Activated gamma-delta T cell treated with Interleukin-2 at 50 U/mL for 16 hours (primary cell): ENCODE measurements around the gene ISG15.
"Not testable (repeated sequence)": the region's sequence is repeated elsewhere in the genome, so short reads cannot be mapped to it uniquely, and the experiment has no call there.

Source experiments
- DNase-seq: peaks from one replicate; pipeline ENCODE4 v3.0.0-alpha.2; 2020

The ISG15 gene

DNA sequence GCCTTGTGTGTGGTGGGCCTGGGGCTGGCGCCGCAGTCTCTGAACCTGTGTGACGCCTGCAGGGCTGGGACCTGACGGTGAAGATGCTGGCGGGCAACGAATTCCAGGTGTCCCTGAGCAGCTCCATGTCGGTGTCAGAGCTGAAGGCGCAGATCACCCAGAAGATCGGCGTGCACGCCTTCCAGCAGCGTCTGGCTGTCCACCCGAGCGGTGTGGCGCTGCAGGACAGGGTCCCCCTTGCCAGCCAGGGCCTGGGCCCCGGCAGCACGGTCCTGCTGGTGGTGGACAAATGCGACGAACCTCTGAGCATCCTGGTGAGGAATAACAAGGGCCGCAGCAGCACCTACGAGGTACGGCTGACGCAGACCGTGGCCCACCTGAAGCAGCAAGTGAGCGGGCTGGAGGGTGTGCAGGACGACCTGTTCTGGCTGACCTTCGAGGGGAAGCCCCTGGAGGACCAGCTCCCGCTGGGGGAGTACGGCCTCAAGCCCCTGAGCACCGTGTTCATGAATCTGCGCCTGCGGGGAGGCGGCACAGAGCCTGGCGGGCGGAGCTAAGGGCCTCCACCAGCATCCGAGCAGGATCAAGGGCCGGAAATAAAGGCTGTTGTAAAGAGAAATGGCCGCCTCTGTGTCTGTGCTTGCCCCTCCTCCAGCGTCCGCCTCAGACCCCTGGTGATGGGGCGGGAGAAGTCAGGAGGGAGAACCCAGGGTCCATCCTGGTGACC lies 788 bp downstream of the ISG15 start:
- no peak for DNase-seq

DNA sequence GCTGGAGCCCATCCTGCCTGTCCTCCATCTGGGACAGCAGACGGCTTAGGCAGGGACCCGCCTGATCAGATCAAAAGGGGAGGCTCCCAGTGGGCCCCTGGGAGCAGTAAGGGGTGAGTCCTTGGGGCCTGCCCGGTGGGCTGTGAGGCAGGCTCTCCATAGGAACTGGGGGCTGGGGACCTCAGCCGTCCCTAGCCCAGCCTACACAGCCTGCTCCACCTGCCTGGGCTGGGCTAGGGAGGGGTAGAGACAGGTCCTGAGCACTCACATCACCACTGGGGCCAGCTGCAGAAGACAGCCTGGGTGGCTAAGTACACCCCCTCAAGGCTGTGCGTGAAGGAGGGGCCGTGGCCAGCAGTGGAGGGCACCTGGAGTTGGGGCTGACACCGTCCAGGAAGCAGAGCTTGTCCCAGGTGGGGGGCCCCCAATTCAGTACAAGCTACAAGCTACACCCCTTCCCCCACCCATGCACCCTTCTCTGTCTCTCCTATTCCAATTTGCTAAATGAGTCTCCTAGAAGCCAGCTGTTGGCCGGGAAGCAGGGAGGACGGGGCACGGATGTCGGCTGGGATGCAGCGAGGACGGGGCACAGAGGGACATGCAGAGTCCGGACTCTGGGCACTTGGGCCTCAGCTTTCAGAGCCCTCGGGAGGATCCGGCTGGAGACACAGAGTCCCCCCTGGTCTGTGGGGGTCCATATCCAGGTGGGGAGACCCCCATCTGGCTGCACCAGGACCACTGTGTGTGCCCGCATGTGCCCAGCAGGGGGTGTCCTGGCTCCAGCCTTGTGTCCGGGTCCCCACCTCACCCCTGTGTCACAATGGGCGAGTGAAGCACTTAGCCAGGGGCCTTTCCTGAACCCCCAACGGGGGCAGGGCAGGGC lies 1.7 kb downstream of the ISG15 start:
- DNase-seq, result no peak

DNA sequence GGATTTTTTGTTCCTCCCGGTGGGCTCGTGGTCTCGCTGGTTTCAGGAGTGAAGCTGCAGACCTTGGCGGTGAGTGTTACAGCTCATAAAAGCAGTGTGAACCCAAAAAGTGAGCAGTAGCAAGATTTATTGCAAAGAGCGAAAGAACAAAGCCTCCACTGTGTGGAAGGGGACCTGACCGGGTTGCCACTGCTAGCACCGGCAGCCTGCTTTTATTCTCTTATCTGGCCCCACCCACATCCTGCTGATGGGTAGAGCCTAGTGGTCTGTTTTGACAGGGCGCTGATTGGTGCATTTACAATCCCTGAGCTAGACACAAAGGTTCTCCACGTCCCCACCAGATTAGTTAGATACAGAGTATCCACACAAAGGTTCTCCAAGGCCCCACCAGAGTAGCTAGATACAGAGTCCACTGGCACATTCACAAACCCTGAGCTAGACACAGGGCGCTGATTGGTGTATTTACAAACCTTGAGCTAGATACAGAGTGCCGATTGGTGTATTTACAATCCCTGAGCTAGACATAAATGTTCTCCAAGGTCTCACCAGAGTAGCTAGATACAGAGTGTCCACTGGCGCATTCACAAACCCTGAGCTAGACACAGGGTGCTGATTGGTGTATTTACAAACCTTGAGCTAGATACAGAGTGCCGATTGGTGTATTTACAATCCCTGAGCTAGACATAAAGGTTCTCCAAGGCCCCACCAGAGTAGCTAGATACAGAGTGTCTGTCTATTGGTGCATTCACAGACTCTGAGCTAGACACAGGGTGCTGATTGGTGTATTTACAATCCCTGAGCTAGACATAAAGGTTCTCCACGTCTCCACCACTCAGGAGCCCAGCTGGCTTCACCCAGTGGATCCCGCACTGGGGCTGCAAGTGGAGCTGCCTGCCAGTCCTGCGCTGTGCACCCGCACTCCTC lies 4.4 kb downstream of the ISG15 start:
- not testable (repeated sequence) for DNase-seq

DNA sequence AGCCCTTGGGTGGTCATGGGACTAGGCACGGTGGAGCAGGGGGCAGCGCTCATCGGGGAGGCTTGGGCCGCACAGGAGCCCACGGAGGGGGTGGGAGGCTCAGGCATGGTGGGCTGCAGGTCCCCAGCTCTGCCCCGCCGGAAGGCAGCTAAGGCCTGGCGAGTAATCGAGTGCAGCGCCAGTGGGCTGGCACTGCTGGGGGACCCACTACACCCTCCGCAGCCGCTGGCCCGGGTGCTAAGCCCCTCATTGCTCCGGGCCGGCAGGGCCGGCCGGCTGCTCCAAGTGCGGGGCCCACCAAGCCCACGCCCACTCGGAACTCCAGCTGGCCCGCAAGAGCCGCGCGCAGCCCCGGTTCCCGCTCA lies 5.0 kb downstream of the ISG15 start:
- DNase-seq, result not testable (repeated sequence)

DNA sequence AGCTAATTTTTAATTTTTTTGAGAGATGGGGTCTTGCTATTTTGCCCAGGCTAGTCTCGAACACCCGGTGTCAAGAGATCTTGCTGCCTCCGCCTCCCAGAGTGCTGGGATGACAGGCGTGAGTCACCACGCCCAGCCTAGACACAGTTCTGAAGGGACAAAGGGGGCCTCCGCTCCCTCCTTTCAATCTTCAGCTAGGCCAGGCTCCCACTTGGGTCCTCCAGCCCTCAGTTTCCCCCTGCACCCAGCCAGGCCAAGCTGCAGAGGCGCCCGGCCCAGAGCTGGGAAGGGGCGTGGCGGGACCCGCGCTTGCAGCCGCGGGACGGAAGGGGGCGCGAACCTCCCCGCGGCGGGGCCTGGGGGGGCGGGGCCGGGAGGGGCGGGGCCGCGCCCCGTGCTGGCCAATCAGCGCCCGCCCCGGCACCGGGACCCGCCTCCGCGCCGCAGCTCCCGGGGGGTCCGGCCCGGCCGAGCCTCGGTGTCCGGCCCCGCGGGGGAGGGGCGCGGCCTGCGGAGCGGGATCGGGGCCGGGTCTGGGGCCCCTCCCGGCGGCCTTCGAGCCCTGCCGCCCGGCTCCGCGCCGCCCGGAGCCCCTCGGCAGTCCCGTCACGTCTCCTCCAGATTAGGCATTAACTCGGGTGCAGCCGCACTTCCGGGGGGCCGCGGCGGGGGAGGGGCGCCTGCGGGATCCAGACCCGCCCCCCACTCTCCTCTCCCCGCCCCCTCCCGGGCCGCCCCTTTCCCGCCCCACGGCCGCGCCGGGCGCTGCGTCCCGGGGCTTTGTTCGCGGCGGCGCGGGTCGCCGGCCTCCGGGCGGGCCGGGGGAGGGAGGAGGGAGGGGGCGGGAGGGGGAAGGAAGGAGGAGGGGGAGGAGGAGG lies 6.1 kb downstream of the ISG15 start:
- peak; percentile 76 for DNase-seq

DNA sequence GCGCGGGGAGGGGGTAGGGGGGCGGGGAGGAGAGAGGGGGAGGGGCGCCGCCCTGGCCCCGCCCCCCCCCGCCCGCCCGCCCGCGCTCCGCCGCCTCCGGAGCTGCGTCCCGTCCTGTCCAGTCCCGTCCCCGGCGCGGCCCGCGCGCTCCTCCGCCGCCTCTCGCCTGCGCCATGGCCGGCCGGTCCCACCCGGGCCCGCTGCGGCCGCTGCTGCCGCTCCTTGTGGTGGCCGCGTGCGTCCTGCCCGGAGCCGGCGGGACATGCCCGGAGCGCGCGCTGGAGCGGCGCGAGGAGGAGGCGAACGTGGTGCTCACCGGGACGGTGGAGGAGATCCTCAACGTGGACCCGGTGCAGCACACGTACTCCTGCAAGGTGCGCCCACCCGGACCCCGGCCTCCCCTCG lies 6.7 kb downstream of the ISG15 start, which contains the start of gene AGRN:
Gene AGRN, plus strand, starts transcription at position 121 of the 405 bp plus-strand sequence. Its CDS starts 53 bp downstream, at position 174.
- DNase-seq, result no peak

DNA sequence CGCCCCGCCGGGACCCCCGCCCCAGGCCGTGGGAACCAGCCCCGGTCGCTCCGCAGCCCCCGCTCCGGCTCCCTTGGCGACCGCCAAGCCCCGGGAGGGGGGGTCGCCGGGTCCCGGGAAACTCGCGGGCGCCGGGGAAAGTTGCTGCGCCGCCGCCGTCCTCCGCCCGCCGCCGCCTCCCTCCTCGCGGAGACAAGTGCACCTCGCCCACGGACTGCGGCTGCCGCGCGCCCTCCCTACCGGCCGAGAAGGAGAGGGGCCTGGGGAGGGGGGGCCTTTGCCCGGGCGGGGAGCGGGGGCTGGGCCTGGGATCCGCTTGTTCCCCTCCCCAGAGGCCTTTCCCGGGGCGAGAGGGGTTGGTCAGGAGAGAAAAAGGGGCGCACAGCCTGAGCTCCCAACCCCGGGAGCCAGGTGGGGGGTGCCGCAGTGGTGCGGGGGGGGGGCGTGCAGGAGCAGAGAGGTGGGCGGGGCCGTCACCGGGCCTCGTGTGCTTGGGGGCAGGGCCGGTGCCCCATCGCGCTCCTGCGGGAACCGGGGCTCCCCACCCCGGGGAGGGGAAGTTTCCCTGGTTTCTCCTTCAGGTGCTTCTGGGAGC lies 7.2 kb downstream of the ISG15 start:
- no peak for DNase-seq

DNA sequence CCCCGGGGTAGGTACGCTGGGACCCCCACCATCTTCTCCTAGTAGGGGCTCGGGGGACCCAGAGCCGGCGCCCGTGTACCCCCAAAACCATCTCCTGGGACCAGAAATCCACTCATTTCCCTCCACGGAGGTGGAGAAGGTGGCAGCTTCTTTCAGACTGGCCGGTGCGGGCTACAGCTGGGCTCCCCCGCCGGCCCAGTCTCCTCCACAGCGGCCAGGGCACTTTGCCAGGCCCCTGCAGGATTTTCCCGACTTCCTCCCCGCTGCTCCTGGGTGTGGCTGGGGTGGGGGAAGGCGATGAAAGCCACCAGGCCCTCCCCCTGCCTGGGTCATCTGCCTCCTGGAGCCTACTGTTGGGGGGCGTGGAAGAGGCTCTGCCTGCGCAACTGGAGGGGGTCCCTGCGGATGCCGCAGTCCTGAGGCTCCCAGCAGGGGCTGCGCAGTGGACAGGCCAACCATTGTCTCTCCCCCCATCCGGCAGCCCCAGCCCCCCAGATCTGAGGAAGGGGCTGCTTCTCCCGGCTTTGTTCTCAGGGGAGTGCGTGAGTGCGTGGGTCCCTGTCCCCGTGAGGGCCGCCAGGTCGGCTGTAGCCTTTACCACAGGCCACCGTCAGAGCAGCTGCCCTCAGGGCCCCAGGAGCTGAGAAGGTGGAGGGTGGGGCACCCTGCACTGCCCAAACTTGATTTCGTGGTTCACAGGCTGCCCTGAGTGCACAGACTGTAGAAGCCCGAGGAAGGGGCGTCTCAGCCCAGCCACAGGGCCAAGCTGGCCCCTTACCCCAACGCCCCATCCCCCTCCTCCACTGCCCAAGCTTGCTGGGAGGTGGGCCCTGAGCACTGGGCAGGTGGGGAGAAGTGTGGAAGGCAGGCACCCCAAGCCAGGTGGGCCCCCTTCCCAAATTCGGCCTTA lies 8.0 kb downstream of the ISG15 start:
- DNase-seq, result no peak

DNA sequence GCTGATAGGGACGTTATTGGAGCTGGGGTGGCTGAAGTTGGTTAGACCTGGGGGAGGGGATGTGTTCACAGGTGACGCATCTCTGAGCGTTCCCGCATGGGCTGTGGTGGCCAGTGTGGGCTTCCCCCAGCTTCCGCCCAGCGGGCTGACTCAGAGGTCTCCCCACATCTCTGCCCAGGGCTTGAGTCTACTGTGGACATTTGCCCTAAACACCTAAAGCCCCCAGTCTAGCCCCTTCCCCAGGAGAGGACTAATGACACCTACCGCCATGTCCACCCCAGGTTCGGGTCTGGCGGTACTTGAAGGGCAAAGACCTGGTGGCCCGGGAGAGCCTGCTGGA lies 8.6 kb downstream of the ISG15 start:
- DNase-seq, result no peak

DNA sequence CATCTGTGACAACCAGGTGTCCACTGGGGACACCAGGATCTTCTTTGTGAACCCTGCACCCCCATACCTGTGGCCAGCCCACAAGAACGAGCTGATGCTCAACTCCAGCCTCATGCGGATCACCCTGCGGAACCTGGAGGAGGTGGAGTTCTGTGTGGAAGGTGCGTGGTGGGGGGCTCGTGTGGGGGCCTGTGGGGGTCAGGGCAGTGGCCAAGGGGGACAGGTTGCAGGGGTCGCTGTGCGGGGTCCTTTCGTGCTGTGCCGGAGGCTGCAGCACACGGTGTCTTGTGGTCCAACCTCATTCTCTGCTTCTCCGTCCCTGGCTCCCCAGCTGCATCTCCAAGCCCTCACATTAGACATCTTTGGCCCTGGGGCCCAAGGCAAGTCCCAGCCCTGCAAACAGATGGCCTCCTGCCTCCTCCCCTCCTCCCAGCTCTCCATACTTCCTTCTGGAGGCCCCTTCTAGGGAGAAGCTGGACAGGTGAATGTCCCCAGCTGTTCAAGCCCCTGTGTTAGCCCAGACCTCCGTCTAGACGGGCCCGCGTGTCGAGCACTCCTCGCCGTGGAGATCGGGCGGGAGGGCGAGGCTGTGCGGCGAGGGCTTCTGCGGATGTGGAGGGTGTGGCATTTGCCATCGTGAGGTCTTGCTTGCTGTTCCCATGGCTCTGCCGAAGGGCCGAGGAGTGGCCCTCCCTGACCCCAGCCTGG lies 9.2 kb downstream of the ISG15 start:
- DNase-seq, result no peak

DNA sequence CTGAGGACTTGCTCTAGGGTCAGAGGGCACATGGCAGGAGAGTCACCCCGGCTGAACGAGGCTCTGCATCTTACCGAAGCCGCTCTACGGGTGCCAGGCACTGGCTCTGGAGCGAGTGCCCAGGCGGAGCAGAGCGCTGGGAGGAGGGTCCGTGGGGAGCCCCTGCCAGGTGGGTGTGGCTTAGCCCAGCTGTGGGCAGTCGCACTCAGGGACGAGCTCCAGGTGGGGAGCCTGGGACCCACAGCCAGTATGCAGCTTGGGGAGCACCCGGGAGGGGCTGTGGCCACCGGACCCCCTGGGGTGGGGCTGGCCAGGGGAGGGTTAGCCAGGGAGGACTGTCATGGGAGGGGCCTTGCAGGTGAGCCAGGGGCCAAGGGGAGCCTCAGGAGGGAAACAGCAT lies 10.4 kb downstream of the ISG15 start:
- no peak for DNase-seq

DNA sequence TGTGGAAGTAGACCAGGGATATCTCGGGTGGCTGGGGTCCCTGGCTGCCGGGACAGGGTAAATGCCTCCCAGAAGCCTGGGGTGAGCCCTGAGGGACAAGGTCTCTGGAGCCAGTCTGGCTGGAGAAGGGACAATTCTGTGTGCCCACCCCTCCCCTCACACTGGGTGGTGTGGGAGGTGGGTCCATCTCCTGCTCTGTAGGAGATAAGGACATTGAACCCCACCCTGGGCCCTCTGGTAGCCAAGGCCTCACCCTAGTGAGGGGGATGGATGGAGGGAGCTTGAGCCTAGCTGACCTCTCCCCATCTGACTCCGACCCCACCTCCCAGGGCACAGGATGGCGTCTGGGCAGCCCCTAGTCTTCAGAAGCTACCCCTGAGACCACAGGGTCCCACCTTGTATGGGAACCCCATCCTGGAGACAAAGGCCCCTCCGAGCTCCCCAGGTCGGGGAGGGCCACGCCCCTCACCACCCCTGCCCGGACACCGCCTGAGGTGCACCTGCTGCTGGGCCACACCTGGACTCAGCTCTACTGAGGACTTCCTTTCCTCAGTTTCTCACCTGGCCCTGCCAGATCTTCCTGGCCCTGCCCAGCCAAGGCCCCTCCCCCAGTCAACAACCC lies 11.0 kb downstream of the ISG15 start:
- no peak for DNase-seq

DNA sequence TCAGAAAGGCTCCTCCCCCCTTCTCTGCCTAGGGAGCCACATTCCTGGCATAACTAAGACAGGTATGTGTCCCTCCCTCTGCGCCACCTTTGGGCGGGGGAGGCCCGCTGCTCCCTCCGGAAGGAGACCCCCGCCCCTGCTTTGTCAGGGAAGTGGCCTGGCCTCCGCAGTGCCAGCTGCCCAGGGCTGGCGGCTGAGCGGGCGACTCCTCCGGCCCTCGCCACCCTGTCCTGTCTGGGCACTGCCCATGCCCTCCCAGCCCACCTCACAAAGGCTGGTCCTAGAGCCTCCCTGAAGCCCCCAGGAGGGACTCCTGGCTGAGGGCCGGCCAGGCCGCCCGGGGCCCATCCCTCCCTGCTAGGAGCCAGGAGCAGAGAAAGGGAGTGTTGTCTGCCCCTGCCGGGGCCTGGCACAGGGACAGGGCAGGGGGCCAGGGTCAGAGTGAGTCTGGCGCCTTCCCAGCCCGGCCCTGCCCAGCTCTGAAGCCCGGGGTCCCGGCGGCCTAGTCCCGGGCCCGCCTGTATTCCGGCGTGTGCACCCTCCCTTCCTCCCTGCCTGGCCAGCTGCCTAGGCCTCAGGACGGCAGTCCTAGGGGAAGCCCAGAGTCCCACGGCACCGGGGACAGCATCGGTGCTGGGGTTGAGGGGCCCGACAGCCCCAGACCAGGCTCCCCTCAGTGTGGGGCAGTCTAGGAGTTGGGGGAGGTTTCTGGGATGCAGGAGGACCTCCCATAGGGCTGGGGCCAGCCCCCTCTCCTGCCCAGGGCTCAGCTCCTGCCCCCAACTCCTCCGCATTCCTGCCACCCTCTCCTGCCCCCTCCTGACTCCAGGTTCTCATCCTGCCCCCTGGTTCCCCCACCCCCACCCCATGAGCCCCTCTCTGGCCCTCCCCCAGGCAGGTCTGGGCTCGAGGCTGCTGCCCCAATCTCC lies 11.7 kb downstream of the ISG15 start:
- DNase-seq, result no peak

DNA sequence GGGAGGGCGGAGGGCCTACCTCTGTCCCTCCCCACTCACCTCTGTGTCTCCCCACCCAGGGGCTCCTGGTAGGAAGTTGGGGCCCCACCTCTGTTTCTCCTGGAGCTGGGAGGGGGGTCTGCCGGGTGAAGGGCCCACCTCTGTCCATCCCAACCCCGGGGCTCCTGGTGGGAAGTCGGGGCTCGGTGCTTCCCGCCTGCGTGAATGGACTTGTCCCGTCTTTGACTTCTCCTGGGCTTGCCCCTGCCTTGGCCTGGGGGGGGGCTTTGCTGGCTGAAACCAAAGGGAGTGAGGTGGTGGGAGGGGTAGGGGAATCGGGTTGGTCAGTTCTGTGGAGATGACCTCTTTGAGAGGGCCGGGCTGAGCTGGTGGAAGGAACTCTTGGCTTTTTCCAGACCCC lies 12.4 kb downstream of the ISG15 start:
- DNase-seq, result no peak

DNA sequence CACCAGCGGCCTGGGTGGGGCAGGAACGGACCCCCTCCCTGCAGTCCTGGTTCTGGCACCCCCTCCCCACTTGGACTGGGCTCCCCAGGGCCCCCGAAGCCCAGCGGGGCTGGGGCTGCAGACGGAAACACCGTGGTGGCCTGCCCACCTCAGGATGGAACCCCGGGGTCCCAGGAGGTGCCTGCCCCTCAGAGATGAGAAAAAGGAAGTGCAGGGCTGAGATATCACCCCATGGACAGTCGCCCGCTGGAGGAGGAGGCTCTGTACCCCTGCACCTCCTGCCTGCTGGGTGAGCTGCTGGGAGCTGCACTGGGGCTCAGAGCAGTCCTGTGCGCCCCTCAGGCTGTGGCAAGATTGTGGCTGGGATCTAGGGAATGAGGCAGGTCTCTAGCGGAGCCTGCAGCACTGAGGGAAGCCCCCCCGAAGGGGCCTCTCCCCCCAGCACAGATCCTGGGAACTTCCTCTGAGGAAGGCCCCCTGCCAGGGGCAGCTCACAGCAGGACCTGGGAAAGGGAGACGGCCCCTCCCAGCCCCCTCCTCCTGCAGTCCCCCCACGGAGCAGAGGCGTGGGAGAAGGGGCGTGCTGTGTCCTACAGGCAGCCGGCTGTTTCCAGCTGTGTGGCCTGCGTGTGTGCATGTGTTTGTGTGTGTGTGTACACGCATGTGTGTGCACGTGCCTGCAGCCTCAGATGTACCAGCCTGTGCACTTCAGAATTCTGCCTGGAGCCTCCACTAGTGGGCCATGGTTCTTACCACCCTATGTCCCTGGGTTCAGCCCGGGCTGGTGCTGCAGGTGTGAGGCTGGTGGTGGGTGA lies 13.5 kb downstream of the ISG15 start:
- DNase-seq, result no peak

DNA sequence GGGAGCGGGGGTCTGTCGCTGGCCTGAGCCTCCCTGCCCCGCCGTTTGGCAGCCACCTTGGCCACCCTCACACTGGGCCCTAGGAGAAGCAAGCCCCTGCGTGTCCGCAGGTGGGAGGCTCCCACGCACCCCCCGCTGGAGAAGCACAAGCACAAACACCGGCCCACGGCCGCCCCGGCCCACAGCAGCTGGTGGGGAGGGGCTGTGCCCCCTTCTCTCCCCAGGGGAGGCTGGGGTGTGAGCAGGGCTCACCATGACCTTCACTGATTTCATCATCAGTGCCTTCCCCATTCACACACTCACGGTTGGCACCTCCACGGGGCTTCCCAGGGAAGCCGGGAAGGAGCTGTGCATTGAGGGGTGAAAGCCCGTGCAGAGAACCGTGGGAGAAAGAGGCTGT lies 14.5 kb downstream of the ISG15 start:
- DNase-seq, result no peak

DNA sequence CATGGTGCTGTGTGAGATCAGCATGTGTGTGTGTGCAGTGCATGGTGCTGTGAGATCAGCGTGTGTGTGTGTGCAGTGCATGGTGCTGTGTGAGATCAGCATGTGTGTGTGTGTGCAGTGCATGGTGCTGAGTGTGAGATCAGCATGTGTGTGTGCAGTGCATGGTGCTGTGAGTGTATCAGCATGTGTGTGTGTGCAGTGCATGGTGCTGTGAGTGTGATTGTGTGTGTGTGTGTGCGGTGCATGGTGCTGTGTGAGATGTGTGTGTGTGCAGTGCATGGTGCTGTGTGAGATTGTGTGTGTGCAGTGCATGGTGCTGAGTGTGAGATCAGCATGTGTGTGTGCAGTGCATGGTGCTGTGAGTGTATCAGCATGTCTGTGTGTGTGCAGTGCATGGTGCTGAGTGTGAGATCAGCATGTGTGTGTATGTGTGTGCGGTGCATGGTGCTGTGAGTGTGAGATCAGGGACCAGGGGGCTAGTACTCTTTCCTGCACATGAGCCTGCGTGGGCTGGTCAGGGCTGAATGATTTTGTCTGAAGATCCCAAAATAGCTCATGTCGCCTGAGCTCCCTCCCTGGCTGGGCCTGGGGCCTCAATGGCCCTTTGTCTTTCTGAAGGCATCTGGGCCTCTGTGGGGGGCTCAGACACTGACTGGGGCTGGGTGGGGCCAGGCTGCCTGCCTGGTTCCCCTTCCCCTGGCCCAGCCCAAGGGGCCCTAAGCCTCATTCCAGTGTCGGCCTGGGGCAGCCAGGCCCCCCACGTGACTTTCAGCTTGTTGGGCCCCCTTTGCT lies 17.8 kb downstream of the ISG15 start:
- not testable (repeated sequence) for DNase-seq
